GM19455 (cell line): Measurements from ENCODE around the gene RHOJ.
"Not testable (repeated sequence)": the region's sequence is repeated elsewhere in the genome, so short reads cannot be mapped to it uniquely, and the experiment has no call there.

Source experiments
- ATAC-seq: cut with Tn5 transposase; IDR thresholded peaks from one replicate; pipeline ENCODE4 v1.9.1; 2021; ENCODE audit not compliant: unreplicated experiment

The RHOJ gene

GRCh38 chr14:63296060-63296563 is 91.9 kb downstream of the RHOJ start:
- ATAC-seq: peak; percentile 77

- no peak for ATAC-seq
Measured at GRCh38 chr14:63297372-63298063, 93.3 kb downstream of the RHOJ start.

- ATAC-seq: no peak
Measured at GRCh38 chr14:63299351-63300110, 95.3 kb downstream of the RHOJ start.

GRCh38 chr14:63300854-63301253 is 96.6 kb downstream of the RHOJ start:
- ATAC-seq: no peak

- ATAC-seq: no peak
Measured at GRCh38 chr14:63301891-63302534, 97.8 kb downstream of the RHOJ start.

- not testable (repeated sequence) for ATAC-seq
Measured at GRCh38 chr14:63304429-63304828, 100.2 kb downstream of the RHOJ start.

- ATAC-seq: no peak
Measured at GRCh38 chr14:63308723-63309317, 104.6 kb downstream of the RHOJ start.

- ATAC-seq: no peak
Measured at GRCh38 chr14:63318835-63319234, 114.6 kb downstream of the RHOJ start, which contains the start of gene GPHB5. GPHB5 (minus strand) TSS chr14:63318935; CDS start chr14:63317849, 1,086 bp downstream.

- ATAC-seq: no peak
Measured at GRCh38 chr14:63322472-63322871, 118.2 kb downstream of the RHOJ start.

GRCh38 chr14:63322897-63323573 is 118.8 kb downstream of the RHOJ start:
- ATAC-seq: no peak

GRCh38 chr14:63326840-63327239 is 122.6 kb downstream of the RHOJ start:
- no peak for ATAC-seq

GRCh38 chr14:63328787-63329737 is 124.8 kb downstream of the RHOJ start:
- no peak for ATAC-seq

- ATAC-seq: no peak
Measured at GRCh38 chr14:63342371-63342770, 138.1 kb downstream of the RHOJ start.
